Epithelial cell of esophagus (primary cell): ENCODE measurements around the gene ABCC5.

Experiments used
- DNase-seq: peaks from one replicate; pipeline ENCODE4 v3.0.0; 2010; ENCODE audit warnings: low read depth
- H3K4me3 ChIP-seq: 2 replicates; pipeline ENCODE4 v1.5.1; 2011; ENCODE audit warnings: mild to moderate bottlenecking, low read length, control low read depth
- TF ChIP-seq, protein P1 (sequence below): IDR thresholded peaks from 2 replicates; pipeline ENCODE4 v1.5.1; 2011; ENCODE audit warnings: low read depth, mild to moderate bottlenecking, low read length, control low read depth, inconsistent platforms; ENCODE audit not compliant: insufficient read depth; ENCODE audit errors: missing control alignments

ABCC5 gene

DNA sequence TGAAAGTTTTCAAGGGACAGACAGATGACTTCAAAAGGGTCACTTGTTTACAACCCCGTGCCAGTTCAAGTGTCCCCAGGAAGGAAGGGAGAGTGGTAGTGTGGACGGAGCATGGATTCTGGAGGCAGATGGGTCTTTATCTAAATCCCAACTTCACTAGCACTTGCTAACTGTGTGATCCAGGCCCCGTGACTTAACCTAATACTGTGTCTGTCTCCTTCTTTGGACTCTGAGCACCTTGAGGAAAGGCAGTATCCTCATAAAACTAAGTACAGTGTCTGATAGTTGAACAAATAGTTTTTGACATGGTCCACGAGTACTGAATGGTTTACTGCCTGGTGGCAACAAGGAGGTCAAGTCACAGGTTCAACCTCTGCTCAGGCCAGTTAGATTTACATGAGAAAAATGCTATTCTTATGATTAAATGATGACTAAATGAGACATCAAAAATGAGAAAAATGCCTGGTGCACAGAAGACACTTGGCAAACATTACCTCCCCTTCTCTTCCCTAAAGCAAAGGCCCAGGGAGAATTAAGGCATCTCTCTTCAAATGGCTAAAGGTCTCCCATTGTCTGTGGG is 48.9 kb downstream of the ABCC5 start:
- no peak overlapping the region for H3K4me3 ChIP-seq
- TF ChIP-seq, protein P1, sequence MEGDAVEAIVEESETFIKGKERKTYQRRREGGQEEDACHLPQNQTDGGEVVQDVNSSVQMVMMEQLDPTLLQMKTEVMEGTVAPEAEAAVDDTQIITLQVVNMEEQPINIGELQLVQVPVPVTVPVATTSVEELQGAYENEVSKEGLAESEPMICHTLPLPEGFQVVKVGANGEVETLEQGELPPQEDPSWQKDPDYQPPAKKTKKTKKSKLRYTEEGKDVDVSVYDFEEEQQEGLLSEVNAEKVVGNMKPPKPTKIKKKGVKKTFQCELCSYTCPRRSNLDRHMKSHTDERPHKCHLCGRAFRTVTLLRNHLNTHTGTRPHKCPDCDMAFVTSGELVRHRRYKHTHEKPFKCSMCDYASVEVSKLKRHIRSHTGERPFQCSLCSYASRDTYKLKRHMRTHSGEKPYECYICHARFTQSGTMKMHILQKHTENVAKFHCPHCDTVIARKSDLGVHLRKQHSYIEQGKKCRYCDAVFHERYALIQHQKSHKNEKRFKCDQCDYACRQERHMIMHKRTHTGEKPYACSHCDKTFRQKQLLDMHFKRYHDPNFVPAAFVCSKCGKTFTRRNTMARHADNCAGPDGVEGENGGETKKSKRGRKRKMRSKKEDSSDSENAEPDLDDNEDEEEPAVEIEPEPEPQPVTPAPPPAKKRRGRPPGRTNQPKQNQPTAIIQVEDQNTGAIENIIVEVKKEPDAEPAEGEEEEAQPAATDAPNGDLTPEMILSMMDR: no peak
- DNase-seq: no peak

DNA sequence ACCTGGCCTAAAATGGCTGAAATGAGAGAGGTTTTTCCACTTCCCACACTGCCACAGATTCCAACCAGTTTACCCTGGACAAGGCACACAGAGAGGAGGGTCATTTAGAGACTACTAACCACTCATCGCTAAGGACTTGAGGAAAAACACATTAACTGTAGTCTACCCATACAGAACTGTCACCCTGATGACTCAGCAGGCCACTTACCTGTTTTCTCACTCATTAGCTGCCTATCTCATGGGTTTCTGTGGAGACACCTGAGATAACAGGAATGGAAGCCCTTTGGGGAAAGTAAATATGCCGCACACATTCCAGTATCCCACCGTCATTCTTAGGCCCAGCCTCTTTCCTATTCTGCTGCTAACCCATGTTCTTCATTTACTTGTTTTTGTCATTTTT is 50.0 kb downstream of the ABCC5 start:
- TF ChIP-seq, protein P1: no peak
- peak; percentile 80 for DNase-seq
- no peak overlapping the region for H3K4me3 ChIP-seq

DNA sequence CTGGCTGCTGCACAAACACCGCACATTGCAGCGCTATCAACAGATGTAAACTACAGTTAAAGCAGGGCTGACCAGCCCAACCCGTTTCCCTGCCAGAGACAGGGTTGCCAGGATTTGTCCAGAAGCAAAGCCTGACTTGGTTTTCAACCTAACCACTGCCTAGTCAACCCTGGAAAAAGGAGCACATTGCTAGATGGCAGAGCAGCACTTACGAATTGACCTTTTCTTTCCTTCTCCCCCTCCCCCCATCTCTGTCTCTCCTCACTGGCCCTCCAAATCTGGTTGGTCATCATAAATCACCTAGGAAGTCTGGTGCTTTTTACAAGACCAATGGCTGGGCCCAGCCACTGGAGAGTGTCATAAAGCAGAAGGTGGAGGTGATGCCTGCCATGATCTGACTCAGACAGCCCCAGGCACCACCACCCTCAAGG is 51.3 kb downstream of the ABCC5 start:
- peak; percentile 55 for DNase-seq
- no peak overlapping the region for H3K4me3 ChIP-seq
- TF ChIP-seq, protein P1: no peak

DNA sequence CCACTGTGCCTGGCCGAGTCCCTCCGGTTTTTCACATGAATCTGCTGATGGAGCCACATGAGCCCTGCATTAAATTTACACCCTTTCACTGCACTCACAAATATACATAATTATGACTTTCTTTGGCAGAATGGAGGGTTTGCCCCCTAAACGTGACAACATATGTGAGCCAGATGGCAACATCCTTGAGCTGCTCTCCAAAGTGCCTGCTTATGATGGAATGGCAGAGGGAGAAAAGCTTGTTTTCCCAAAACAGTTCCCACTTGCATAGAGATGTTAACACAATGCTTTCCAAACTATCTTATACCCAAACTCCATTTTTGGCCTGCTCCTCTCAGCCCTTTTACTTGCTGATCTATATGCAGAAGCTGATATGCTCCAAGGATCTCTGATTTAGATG is 54.9 kb downstream of the ABCC5 start:
- H3K4me3 ChIP-seq: no peak overlapping the region
- TF ChIP-seq, protein P1: no peak
- no peak for DNase-seq

DNA sequence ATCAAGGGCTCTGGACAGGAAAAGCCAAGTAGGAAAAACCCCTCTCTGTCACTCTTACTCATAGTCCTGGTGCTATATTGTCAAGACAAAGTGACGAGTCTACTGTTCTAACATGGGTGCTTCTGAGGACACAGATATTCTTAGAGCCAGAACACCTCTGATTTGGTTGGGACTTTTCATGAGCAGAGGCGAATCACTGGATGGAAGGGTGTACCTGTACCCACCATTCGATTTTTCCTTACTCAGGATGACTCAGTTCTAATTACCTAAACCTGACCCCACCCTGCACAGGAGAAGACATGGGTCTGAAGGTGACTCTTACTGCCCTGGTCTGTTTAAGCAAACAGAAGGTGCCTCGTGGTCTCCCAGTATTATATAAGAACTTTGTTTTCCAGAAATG is 58.5 kb downstream of the ABCC5 start:
- TF ChIP-seq, protein P1: no peak
- H3K4me3 ChIP-seq: no peak overlapping the region
- DNase-seq: peak; percentile 89

DNA sequence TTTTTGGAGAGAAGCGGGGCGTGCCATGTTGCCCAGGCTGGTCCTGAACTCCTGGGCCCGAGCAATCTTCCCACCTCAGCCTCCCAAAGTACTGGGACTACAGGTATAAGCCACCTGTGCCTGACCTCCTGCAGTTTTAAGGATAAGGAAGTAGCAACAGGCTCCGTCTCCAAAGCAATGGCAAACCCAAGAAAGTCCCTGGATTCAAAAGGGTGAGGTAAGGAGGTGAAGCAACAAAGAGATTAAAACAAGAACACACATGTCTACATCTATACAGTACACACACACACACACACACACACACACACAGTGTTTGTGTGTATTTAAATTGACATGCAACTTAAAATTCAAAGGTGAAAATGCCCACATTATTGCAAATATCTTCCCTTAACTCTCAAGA is 58.9 kb downstream of the ABCC5 start:
- TF ChIP-seq, protein P1: no peak
- no peak overlapping the region for H3K4me3 ChIP-seq
- DNase-seq: peak; percentile 94

DNA sequence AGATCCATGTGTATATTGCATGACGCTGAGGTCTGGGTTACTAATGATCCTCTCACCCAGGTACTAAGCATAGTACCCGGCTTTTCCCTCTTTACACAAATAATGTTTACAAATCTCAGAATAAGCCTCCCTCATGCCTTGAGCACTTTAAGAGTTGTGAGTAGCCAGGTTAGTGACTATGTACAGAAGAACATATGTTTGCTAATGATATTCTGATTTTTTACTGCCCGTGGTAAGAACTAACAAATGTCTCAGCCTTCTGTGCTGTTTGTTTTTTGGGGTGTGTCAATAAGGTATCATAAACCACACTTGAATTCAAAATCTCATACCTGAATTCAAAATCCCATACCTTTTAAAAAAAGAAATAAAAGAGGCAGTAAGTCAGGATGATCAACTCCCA is 59.5 kb downstream of the ABCC5 start:
- TF ChIP-seq, protein P1: no peak
- no peak overlapping the region for H3K4me3 ChIP-seq
- no peak for DNase-seq
